T-helper 22 cell (primary cell): Measurements from ENCODE around the gene PCDHAC1.
"Not testable (repeated sequence)": the region's sequence is repeated elsewhere in the genome, so short reads cannot be mapped to it uniquely, and the experiment has no call there.

ENCODE experiments used
- DNase-seq: peaks from one replicate; pipeline ENCODE4 v3.0.0-alpha.2; 2020; ENCODE audit warnings: low read depth

The PCDHAC1 gene, protein sequence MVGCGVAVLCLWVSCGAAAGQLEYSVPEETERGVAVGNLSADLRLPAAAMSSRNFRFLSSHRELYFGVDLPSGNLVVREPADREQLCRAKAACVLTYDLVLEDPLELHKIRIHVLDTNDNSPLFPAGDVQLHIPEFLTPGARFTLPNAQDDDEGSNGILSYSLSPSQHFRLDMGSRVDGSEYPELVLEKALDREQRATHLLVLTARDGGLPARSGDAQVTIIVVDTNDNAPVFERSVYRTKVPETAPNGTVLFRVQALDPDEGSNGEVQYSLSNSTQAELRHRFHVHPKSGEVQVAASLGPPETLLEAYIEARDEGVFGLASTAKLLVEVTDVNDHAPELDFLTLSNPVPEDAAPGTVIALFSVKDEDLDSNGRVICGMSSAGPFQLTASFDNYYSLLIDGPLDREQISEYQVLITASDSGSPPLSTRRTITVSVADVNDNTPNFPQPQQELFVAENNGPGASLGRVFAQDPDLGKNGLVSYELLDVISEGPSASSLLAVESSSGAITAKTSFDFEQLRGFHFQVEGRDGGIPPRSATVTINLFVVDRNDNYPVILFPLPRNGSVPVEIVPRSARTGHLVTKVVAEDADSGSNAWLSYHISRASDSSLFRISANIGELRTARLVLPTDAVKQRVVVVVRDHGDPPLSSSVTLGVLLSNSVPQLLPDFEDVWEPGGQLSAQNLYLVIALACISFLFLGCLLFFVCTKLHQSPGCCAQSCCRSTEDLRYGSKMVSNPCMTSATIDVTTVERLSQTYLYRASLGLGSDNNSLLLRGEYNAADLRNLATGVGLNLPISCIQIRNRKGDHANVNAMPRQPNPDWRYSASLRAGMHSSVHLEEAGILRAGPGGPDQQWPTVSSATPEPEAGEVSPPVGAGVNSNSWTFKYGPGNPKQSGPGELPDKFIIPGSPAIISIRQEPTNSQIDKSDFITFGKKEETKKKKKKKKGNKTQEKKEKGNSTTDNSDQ

GRCh38 chr5:140925806-140926442 is at the start of gene PCDHAC1:
Gene PCDHAC1 (plus strand): TSS chr5:140926299. CDS start chr5:140926893, 594 bp downstream.
- DNase-seq = no peak

DNA sequence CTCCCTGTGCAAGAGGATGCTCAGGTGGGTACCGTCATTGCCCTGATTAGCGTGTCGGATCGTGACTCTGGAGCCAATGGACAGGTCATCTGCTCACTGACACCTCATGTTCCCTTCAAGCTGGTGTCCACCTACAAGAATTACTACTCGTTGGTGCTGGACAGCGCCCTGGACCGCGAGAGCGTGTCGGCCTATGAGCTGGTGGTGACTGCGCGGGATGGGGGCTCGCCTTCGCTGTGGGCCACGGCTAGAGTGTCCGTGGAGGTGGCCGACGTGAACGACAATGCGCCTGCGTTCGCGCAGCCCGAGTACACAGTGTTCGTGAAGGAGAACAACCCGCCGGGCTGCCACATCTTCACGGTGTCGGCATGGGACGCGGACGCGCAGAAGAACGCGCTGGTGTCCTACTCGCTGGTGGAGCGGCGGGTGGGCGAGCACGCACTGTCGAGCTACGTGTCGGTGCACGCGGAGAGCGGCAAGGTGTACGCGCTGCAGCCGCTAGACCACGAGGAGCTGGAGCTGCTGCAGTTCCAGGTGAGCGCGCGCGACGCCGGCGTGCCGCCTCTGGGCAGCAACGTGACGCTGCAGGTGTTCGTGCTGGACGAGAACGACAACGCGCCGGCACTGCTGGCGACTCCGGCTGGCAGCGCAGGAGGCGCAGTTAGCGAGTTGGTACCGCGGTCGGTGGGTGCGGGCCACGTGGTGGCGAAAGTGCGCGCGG is 49.4 kb upstream of the PCDHAC1 start:
- not testable (repeated sequence) for DNase-seq

- no peak for DNase-seq
Measured at GRCh38 chr5:140877262-140877581, 48.9 kb upstream of the PCDHAC1 start.

GRCh38 chr5:140881889-140882590 is 44.1 kb upstream of the PCDHAC1 start, which contains the start of gene PCDHA13:
Gene PCDHA13 (plus strand): TSS chr5:140882124. CDS start chr5:140882269, 145 bp downstream.
- no peak for DNase-seq

DNA sequence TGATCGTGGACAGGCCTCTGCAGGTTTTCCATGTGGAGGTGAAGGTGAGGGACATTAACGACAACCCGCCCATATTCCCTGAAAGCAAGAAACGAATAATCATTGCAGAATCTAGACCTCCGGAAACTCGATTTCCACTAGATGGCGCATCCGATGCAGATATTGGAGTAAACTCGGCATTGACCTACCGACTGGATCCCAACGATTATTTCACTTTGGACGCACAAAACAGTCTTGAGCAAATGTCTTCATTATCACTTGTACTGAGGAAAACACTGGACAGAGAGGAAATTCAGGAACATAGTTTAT is 43.6 kb upstream of the PCDHAC1 start:
- no peak for DNase-seq

DNA sequence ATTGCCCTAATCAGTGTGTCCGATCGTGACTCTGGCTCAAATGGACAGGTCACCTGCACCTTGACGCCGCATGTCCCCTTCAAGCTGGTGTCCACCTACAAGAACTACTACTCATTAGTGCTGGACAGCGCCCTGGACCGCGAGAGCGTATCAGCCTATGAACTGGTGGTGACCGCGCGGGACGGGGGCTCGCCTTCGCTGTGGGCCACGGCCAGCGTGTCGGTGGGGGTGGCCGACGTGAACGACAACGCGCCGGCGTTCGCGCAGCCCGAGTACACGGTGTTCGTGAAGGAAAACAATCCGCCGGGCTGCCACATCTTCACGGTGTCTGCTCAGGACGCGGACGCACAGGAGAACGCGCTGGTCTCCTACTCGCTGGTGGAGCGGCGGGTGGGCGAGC is 42.7 kb upstream of the PCDHAC1 start:
- DNase-seq = no peak

DNA sequence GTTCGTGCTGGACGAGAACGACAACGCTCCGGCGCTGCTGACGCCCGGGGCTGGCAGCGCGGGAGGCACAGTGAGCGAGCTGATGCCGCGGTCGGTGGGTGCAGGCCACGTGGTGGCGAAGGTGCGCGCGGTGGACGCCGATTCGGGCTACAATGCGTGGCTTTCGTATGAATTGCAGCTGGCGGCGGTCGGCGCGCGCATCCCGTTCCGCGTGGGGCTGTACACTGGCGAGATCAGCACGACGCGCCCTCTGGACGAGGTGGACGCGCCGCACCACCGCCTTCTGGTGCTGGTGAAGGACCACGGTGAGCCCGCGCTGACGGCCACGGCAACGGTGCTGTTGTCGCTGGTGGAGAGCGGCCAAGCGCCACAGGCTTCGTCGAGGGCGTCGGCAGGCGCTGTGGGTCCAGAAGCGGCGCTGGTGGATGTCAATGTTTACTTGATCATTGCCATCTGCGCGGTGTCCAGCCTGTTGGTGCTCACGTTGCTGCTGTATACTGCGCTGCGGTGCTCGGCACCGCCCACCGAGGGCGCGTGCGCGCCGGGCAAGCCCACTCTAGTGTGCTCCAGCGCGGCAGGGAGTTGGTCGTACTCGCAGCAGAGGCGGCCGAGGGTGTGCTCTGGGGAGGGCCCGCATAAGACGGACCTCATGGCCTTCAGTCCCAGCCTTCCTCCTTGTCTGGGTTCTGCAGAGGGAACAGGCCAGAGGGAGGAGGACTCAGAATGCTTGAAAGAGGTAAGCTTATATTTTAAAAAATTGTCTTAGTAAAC is 42.0 kb upstream of the PCDHAC1 start:
- no peak for DNase-seq

DNA sequence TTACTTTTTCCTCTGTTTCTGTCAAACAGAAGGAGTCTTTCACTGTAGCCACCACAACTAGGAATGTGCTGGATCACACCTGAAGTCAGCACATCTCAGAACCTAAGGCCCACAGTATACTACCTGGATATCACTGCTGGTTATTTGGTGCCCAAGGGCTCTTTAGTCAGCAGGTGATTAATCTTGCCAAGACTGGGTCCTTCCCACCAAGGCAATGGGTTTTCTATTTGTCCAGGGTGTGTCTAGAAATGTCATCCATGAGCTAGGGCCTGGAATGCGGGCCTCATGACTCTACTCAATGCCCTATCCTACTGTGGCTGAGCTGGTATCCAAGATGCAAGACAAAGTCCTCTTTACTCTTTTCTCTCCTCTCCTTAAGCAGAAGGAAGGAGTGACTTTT is 9.8 kb upstream of the PCDHAC1 start:
- no peak for DNase-seq

DNA sequence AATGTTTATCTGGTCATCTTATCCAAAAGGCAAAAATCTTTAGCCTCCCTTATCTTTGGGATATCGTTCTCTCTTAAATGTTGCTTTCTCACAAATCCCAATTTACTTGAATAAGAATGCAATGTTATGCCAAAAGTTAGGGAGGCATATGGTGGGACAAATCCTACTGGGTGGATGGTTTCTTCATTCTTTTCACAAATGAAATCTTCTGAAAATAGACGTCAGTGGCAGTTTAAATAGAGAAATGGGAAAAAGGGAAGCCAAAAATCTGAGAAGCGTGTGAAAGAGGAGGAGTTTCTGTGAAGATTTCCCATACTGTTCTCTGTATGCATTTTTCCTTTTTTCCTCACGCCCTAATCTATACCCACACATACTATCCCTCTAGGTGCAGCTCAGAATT is 2.5 kb upstream of the PCDHAC1 start:
- DNase-seq = no peak

DNA sequence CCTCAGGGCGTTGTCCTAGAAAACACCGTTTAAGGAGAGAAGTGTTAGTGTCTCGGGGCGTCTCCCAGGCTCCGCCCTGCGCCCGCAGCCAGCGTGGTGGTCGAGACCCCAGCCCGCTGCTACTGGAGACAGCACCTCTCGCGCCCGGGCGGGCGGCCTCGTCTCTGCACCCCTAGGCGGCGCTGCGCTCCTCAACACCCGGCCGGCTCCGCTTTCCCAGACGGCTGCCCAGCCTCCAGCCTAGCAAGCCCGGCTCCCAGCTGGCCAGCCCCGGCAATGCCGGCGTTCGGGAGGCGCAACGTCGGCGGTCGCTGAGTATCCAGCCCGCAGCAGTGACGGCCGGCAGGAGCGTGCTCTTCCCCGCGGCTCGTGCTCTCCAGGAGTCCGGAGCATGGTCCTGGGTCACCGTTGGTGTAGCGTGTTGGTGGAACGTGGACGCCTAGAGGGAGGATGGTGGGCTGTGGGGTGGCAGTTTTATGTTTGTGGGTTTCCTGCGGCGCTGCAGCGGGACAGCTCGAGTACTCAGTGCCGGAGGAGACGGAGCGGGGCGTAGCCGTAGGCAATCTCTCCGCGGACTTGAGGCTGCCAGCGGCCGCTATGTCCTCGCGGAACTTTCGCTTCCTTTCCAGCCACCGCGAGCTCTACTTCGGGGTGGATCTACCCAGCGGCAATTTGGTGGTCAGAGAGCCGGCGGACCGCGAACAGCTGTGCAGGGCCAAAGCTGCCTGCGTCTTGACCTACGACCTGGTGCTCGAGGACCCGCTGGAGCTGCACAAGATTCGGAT is 536 bp downstream of the PCDHAC1 start:
- DNase-seq = no peak

- DNase-seq = no peak
Measured at GRCh38 chr5:140927228-140927573, 1.1 kb downstream of the PCDHAC1 start.

DNA sequence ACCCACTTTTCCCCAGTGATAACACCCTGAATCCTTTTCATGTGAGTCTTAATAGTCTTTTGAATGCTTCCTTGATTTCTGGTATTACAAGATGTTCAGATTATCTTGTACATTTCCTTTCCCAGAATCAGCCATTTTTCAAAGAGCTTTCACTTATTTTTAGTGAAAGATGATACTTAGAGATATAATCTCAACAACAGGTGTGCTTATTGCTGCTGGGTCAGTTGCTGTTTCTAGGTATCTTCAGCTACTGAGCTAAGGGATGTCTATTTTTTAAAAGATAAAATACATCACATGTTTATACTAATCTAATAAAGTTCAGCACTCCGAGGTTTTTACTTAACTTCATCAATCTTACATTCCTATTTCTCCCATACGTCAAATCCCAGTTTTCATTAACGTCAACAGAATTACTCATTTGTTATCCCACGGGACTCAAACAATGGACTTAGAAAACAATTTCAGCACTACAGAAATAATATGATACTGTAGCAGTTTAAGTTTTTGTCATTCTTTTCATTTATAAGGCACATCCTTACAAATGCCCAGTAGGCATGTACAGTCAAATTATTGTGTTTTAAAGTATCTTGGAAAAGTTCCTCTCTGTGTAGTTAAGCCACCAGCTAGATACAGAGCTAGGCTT is 9.0 kb downstream of the PCDHAC1 start:
- no peak for DNase-seq

- no peak for DNase-seq
Measured at GRCh38 chr5:140946578-140946977, 20.5 kb downstream of the PCDHAC1 start.

GRCh38 chr5:140951636-140952035 is 25.5 kb downstream of the PCDHAC1 start:
- no peak for DNase-seq

GRCh38 chr5:140953234-140953633 is 27.1 kb downstream of the PCDHAC1 start:
- DNase-seq = no peak

DNA sequence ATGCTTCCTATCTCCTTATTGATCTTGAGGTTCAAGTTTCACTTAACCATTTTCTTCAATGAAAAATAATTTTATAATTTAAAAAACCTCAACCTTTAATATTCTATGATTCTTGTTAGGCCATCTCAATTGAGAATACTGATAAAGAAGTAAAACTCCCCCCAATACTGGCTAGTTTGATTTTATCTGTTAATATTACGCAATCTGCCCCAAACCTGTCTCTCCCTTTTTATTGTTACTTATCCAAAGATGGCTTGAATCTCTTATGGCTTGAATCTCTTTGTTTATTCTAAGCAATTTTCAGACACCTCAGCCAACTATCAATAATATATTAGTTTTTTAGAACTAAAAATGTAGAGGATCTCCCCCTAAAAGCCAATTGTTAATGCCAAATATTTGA is 36.1 kb downstream of the PCDHAC1 start:
- DNase-seq = no peak

DNA sequence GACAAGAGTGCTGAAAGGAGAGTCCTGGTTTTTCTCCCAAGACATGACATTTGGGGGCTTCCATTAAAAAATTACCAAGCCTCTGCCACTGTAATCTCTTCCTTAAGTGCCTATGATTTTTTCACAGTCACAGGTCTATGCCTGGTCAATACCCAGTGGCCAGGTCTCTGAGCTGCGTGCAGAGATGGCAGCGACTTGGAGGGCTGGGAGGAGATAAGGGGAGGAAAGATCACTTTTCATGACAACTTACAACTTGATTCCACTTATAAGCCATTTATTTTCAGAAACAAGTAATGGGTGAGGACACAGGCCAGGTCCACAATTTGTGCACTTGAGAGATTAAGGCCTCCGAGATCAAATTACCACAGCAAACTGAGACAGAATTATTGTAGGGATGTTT is 38.3 kb downstream of the PCDHAC1 start:
- DNase-seq = no peak

GRCh38 chr5:140965905-140966292 is 39.8 kb downstream of the PCDHAC1 start:
- no peak for DNase-seq
